Measurements from ENCODE around the gene HNRNPA2B1.

GRCh38 chr7:26157520-26158105, 42.9 kb downstream of the HNRNPA2B1 start:
- no peak for TF ChIP-seq CTCF (IDR thresholded peaks at IDR 0.05)
- TF ChIP-seq EP300 (IDR thresholded peaks at IDR 0.05) = no peak

Measured in tibial nerve (tissue), 4 donors.